GM06990 (cell line): Measurements from ENCODE around the gene AKAP13.
"Not testable (repeated sequence)": the region's sequence is repeated elsewhere in the genome, so short reads cannot be mapped to it uniquely, and the experiment has no call there.

ENCODE experiments used
- DNase-seq: peaks from one replicate; pipeline ENCODE4 v3.0.0-alpha.2; 2011; ENCODE audit not compliant: insufficient read length; ENCODE audit errors: extremely low read depth
- H3K27me3 ChIP-seq: replicated peaks from 2 replicates; pipeline ENCODE4 v1.6.0; 2011; ENCODE audit warnings: low read length; ENCODE audit not compliant: control insufficient read depth, insufficient read depth
- H3K36me3 ChIP-seq: 2 replicates; pipeline ENCODE4 v1.5.1; 2011; ENCODE audit warnings: low read length; ENCODE audit not compliant: control insufficient read depth, insufficient read depth
- H3K4me3 ChIP-seq: replicated peaks from 2 replicates; pipeline ENCODE4 v1.5.1; 2011; ENCODE audit warnings: low read depth, mild to moderate bottlenecking, control low read depth, low read length
- TF ChIP-seq, protein P1 (sequence below): IDR thresholded peaks from 2 replicates; pipeline ENCODE4 v1.5.1; 2011; ENCODE audit warnings: low read length, control low read depth, mild to moderate bottlenecking, inconsistent platforms; ENCODE audit not compliant: insufficient read depth, poor library complexity, severe bottlenecking

The AKAP13 gene

DNA sequence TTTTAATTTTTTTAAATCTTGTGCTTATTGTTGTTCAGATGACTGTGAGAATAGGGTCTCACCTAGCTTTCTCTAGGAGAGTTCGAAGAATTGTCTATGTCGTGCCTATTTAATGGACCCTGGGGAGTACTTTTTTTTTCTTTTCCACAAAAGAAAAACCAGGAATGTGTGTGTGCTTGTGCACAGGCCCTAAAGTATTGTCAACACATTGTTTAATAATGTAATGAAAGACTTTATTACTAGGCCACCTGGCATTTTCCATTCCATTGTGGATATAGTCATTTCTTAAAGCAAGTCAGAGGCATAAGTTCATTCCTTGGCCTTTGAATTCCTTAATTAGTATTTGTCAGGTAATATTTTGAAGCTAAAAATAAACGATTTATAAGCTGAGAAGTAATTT lies 278.4 kb downstream of the AKAP13 start:
- Histone ChIP-seq H3K4me3 (no peak overlapping the region), H3K27me3 (no peaks in the 10 kb centered on the region), H3K36me3 (peaks cover 5% of the 10 kb centered on the region)
- no peak for DNase-seq
- TF ChIP-seq, protein P1, sequence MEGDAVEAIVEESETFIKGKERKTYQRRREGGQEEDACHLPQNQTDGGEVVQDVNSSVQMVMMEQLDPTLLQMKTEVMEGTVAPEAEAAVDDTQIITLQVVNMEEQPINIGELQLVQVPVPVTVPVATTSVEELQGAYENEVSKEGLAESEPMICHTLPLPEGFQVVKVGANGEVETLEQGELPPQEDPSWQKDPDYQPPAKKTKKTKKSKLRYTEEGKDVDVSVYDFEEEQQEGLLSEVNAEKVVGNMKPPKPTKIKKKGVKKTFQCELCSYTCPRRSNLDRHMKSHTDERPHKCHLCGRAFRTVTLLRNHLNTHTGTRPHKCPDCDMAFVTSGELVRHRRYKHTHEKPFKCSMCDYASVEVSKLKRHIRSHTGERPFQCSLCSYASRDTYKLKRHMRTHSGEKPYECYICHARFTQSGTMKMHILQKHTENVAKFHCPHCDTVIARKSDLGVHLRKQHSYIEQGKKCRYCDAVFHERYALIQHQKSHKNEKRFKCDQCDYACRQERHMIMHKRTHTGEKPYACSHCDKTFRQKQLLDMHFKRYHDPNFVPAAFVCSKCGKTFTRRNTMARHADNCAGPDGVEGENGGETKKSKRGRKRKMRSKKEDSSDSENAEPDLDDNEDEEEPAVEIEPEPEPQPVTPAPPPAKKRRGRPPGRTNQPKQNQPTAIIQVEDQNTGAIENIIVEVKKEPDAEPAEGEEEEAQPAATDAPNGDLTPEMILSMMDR: no peak

GRCh38 chr15:85661859-85662258 lies 281.5 kb downstream of the AKAP13 start:
- no peak overlapping the region for H3K4me3 ChIP-seq
- no peaks in the 10 kb centered on the region for H3K27me3 ChIP-seq
- TF ChIP-seq, protein P1: no peak
- peaks cover 1% of the 10 kb centered on the region for H3K36me3 ChIP-seq
- DNase-seq: no peak

DNA sequence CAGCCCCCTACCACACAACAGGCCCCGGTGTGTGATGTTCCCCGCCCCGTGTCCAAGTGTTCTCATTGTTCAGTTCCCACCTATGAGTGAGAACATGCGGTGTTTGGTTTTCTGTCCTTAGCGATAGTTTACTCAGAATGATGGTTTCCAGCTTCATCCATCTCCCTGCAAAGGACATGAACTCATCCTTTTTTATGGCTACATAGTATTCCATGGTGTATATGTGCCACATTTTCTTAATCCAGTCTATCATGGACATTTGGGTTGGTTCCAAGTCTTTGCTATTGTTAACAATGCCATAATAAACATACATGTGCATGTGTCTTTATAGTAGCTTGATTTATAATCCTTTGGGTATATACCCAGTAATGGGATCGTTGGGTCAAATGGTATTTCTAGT lies 285.3 kb downstream of the AKAP13 start:
- not testable (repeated sequence) for DNase-seq, H3K27me3 ChIP-seq, H3K4me3 ChIP-seq, H3K36me3 ChIP-seq

- TF ChIP-seq, protein P1: no peak
- Histone ChIP-seq H3K36me3 (peaks cover 4% of the 10 kb centered on the region), H3K4me3 (no peak overlapping the region; the same call in 1 of the 2 replicates), H3K27me3 (no peaks in the 10 kb centered on the region)
- DNase-seq: peak; percentile 66
Observed at GRCh38 chr15:85667491-85668424, 287.4 kb downstream of the AKAP13 start.

- Histone ChIP-seq H3K36me3 (peaks cover 3% of the 10 kb centered on the region), H3K27me3 (no peaks in the 10 kb centered on the region), H3K4me3 (no peak overlapping the region)
- no peak for DNase-seq
- TF ChIP-seq, protein P1: no peak
Observed at GRCh38 chr15:85671156-85671555, 290.8 kb downstream of the AKAP13 start.

DNA sequence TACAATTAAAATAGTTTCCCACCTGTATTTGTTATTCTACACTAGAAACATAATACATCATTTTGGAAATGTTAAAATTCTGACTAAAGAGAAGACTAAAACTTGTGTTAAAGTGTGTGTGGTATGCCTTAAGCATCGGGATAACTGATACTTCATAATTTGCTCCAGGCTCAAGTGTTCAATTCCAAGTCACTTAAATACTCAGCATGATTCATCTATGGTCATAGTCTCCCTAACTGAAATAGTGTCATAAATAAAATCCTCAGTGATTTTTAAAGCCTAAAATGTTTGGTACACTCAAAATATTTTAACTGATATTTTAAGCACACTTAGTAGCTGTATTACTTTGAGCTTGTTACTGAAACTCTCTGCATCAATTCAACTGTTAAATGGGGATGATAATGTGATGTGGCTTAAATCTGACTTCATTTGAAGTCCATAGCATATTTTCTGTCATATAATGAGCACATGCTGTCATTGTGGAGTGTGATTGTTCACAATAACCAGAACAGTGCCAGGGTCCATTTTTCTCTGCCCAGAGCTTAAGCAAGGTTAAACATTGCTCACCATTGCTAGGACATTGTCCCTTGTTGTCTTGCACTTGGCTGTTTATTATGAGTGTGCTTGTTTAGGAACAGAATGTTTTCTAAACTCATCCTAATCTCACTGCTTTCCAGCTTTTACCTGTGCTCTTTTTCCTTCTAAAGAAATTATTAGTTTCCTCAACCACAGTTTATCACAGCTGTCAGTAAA lies 292.1 kb downstream of the AKAP13 start:
- Histone ChIP-seq H3K36me3 (peaks cover 5% of the 10 kb centered on the region), H3K4me3 (no peak overlapping the region), H3K27me3 (no peaks in the 10 kb centered on the region)
- TF ChIP-seq, protein P1: no peak
- DNase-seq: no peak
